H1 (cell line): Measurements from ENCODE around the gene CHCHD6. TPM values are rescaled to one million over a fixed set of nuclear protein-coding genes. Genes with fewer than 3 reads are reported as not detected.
A peak's percentile ranks its signal among the peaks of the same experiment; 100 is the strongest.

ENCODE experiments used
- CTCF ChIA-PET: fragments of 300-600 bp; sonication (Branson Sonifier 250); formaldehyde crosslinking; loops from one replicate; lab custom pipeline; 2021; ENCODE audit not compliant: partially characterized antibody; lab: Charles Lee
- POLR2A ChIA-PET: fragments of 300-600 bp; sonication (Branson Sonifier 250); formaldehyde crosslinking; loops from one replicate; lab custom pipeline; 2021; ENCODE audit warnings: inconsistent platforms; ENCODE audit not compliant: partially characterized antibody; lab: Charles Lee
- DNase-seq, 2 experiments: peaks; one replicate each; pipeline versions ENCODE4 v3.0.0 to v3.0.0-alpha.2; 2010 to 2022; ENCODE audit warnings: low spot score in 2 of 2, low read depth in 1 of 2, mixed read lengths in 1 of 2
- FAIRE-seq: peaks from 2 replicates; lab custom pipeline; 2011; peaks lifted over from hg19 to GRCh38; lab: Jason Lieb, UNC
- H2AFZ ChIP-seq: 2 replicates; pipeline ENCODE4 v1.8.1; 2012; ENCODE audit warnings: low read length, inconsistent platforms
- H2AK5ac ChIP-seq: 2 replicates; pipeline ENCODE4 v1.6.1; 2013; ENCODE audit warnings: low read depth, low read length
- H2BK120ac ChIP-seq: replicated peaks from 2 replicates; pipeline ENCODE3; 2013; ENCODE audit warnings: low read depth, low read length, inconsistent platforms
- H2BK12ac ChIP-seq: 2 replicates; pipeline ENCODE4 v1.6.1; 2013; ENCODE audit warnings: low read depth, low read length
- H2BK15ac ChIP-seq: 2 replicates; pipeline ENCODE4 v1.6.1; 2013; ENCODE audit warnings: low read length
- H2BK20ac ChIP-seq: 2 replicates; pipeline ENCODE4 v1.6.1; 2013; ENCODE audit warnings: low read length
- H2BK5ac ChIP-seq: 2 replicates; pipeline ENCODE4 v1.6.1; 2013; ENCODE audit warnings: low read depth, low read length
- H3K14ac ChIP-seq: 2 replicates; pipeline ENCODE4 v1.6.1; 2013; ENCODE audit warnings: inconsistent platforms; ENCODE audit not compliant: insufficient read length
- H3K18ac ChIP-seq: 2 replicates; pipeline ENCODE4 v1.6.1; 2013; ENCODE audit warnings: low read length; ENCODE audit errors: extremely low read depth
- H3K23ac ChIP-seq: 2 replicates; pipeline ENCODE4 v1.6.1; 2013; ENCODE audit warnings: inconsistent platforms; ENCODE audit not compliant: insufficient read length
- H3K23me2 ChIP-seq: 2 replicates; pipeline ENCODE4 v1.6.1; 2013; ENCODE audit warnings: low read depth, low read length
- H3K27ac ChIP-seq: 2 replicates; pipeline ENCODE4 v1.6.1; 2011; ENCODE audit warnings: low read depth, low read length, inconsistent platforms
- H3K27me3 ChIP-seq, 4 experiments: replicated peaks in 1 of 4; 1 replicate in 1 of 4; 2 replicates in 3 of 4; pipeline versions ENCODE4 v1.6.1 to v1.8.1; 2011 to 2013; ENCODE audit warnings: low read length in 3 of 4, mild to moderate bottlenecking in 3 of 4, inconsistent platforms in 2 of 4, mixed read lengths in 2 of 4, moderate library complexity in 1 of 4; ENCODE audit not compliant: control insufficient read depth in 3 of 4, insufficient read depth in 3 of 4; ENCODE audit errors: extremely low read depth in 1 of 4
- H3K36me3 ChIP-seq, 4 experiments: 2 replicates each; pipeline versions ENCODE4 v1.6.1 to v1.8.1; 2011 to 2013; ENCODE audit warnings: mild to moderate bottlenecking in 4 of 4, low read length in 3 of 4, moderate library complexity in 2 of 4, control low read depth in 1 of 4, inconsistent platforms in 1 of 4; ENCODE audit not compliant: insufficient read depth in 4 of 4, control insufficient read depth in 2 of 4
- H3K4ac ChIP-seq: replicated peaks from 2 replicates; pipeline ENCODE3; 2013; ENCODE audit warnings: low read length, low read depth, mixed read lengths, inconsistent platforms; ENCODE audit not compliant: insufficient read length
- H3K4me1 ChIP-seq, 4 experiments: replicated peaks in 1 of 4; 1 replicate in 1 of 4; 2 replicates in 3 of 4; pipeline versions ENCODE4 v1.6.1 to v1.8.1; 2011 to 2013; ENCODE audit warnings: low read length in 3 of 4, inconsistent platforms in 2 of 4, mixed read lengths in 1 of 4; ENCODE audit not compliant: insufficient read depth in 4 of 4, control insufficient read depth in 3 of 4
- H3K4me2 ChIP-seq, 2 experiments: 2 replicates each; pipeline versions ENCODE4 v1.6.1 to v1.8.1; 2011 to 2013; ENCODE audit warnings: low read depth in 2 of 2, low read length in 2 of 2, control low read depth in 1 of 2, inconsistent platforms in 1 of 2, mild to moderate bottlenecking in 1 of 2; ENCODE audit not compliant: insufficient read depth in 1 of 2
- H3K4me3 ChIP-seq, 4 experiments: fragments of 200-600, 300-600 bp in 1 of 4; sonication (generic), shearing (Covaris generic), sonication (Bioruptor Twin) in 1 of 4; 2 replicates each; pipeline versions ENCODE4 v1.5.1 to v1.8.1; 2011 to 2016; ENCODE audit warnings: low read length in 4 of 4, low read depth in 3 of 4, control low read depth in 2 of 4, inconsistent platforms in 2 of 4, mild to moderate bottlenecking in 2 of 4, mixed read lengths in 1 of 4, moderate library complexity in 1 of 4; ENCODE audit not compliant: insufficient read depth in 2 of 4; ENCODE audit errors: extremely low read depth in 1 of 4
- H3K56ac ChIP-seq: replicated peaks from 2 replicates; pipeline ENCODE3; 2013; ENCODE audit warnings: low read depth, mild to moderate bottlenecking, mixed read lengths, low read length, inconsistent platforms; ENCODE audit not compliant: insufficient read length
- H3K79me1 ChIP-seq: 2 replicates; pipeline ENCODE4 v1.6.1; 2013; ENCODE audit warnings: low read depth, low read length, control low read depth
- H3K79me2 ChIP-seq, 2 experiments: 2 replicates each; pipeline versions ENCODE4 v1.6.1 to v1.8.1; 2012 to 2013; ENCODE audit warnings: low read length in 2 of 2, mild to moderate bottlenecking in 2 of 2, inconsistent platforms in 1 of 2; ENCODE audit not compliant: insufficient read depth in 2 of 2, control insufficient read depth in 1 of 2
- H3K9ac ChIP-seq, 4 experiments: replicated peaks in 1 of 4; 1 replicate in 1 of 4; 2 replicates in 3 of 4; pipeline versions ENCODE4 v1.6.1 to v1.8.1; 2011 to 2013; ENCODE audit warnings: low read depth in 3 of 4, low read length in 3 of 4, control low read depth in 2 of 4, mild to moderate bottlenecking in 2 of 4, moderate library complexity in 2 of 4, inconsistent platforms in 1 of 4; ENCODE audit errors: extremely low read depth in 1 of 4
- H3K9me3 ChIP-seq, 2 experiments: 2 replicates each; pipeline versions ENCODE4 v1.6.1 to v1.8.1; 2012 to 2013; ENCODE audit warnings: mild to moderate bottlenecking in 2 of 2, moderate library complexity in 2 of 2, control low read depth in 1 of 2, inconsistent platforms in 1 of 2, low read depth in 1 of 2, low read length in 1 of 2, mixed read lengths in 1 of 2; ENCODE audit not compliant: insufficient read depth in 2 of 2
- H4K20me1 ChIP-seq, 2 experiments: replicated peaks in 1 of 2; 2 replicates each; pipeline versions ENCODE3 to v1.8.1; 2011 to 2013; ENCODE audit warnings: inconsistent platforms in 2 of 2, low read length in 2 of 2, mild to moderate bottlenecking in 1 of 2; ENCODE audit not compliant: insufficient read depth in 2 of 2, control insufficient read depth in 1 of 2
- H4K5ac ChIP-seq: 2 replicates; pipeline ENCODE4 v1.6.1; 2013; ENCODE audit warnings: low read length, low read depth, mixed read lengths, inconsistent platforms; ENCODE audit not compliant: insufficient read length
- H4K8ac ChIP-seq: 2 replicates; pipeline ENCODE4 v1.8.0; 2013; ENCODE audit warnings: mild to moderate bottlenecking, moderate library complexity, low read length, inconsistent platforms; ENCODE audit not compliant: insufficient read depth; ENCODE audit errors: extremely low read depth
- H4K91ac ChIP-seq: replicated peaks from 2 replicates; pipeline ENCODE3; 2013; ENCODE audit warnings: low read length, mixed read lengths, inconsistent platforms; ENCODE audit not compliant: insufficient read length
- CEBPB ChIP-seq: IDR thresholded peaks from 2 replicates; pipeline ENCODE4 v1.6.1; 2012; ENCODE audit warnings: low read depth, low read length
- HDAC2 ChIP-seq, 2 experiments: fragments of 300-600 bp in 1 of 2; sonication (generic) in 1 of 2; IDR thresholded peaks; 2 replicates each; pipeline ENCODE4 v1.6.1; 2011 to 2012; ENCODE audit warnings: low read depth in 2 of 2, low read length in 2 of 2, mild to moderate bottlenecking in 2 of 2, moderate library complexity in 2 of 2, borderline replicate concordance in 1 of 2, inconsistent platforms in 1 of 2
- WGBS, 2 experiments: shearing (Covaris generic) in 1 of 2; methylation state at CpG; one replicate each; pipeline versions ENCODE4 v1.1.6 to v1.1.7; 2013 to 2015; ENCODE audit warnings: low lambda C conversion rate in 2 of 2, mixed read lengths in 2 of 2, inconsistent platforms in 1 of 2, low coverage in 1 of 2, missing lambda C conversion rate in 1 of 2; ENCODE audit not compliant: insufficient replicate concordance in 2 of 2, insufficient coverage in 1 of 2, insufficient read length in 1 of 2; ENCODE audit errors: extremely low coverage in 1 of 2, missing lambda C conversion rate in 1 of 2; 5-methylcytosine and 5-hydroxymethylcytosine counted together
- polyA plus RNA-seq, 7 experiments: library from polyadenylated mRNA; depleted of rRNA in 3 of 7; stranded (reverse) in 5 of 7; unstranded in 2 of 7; fragments of >200 nt in 5 of 7; fragments of 200-250 nt in 2 of 7; gene quantifications; 1 replicate in 5 of 7; 2 replicates in 1 of 7; 4 replicates in 1 of 7; pipeline versions ENCODE4 v1.2.1 to v1.2.3, GENCODE V29; 2011 to 2013; ENCODE audit warnings: missing spikeins in 2 of 7, mixed read lengths in 2 of 7
- total RNA-seq: library from RNA; stranded (reverse); fragmentation: NEBNext Ultra II Directional; extraction: Animal tissue kit (Norgen Biotek cat#: 25700); gene quantifications from 2 replicates; pipeline ENCODE4 v1.2.1, GENCODE V29; 2021

CHCHD6 gene
- total and polyA plus RNA-seq, 2 of the 8 experiments (the other 6 are each of a cell fraction or from before 2014, with no cell fraction given): 32.4 to 37.6 TPM

DNA sequence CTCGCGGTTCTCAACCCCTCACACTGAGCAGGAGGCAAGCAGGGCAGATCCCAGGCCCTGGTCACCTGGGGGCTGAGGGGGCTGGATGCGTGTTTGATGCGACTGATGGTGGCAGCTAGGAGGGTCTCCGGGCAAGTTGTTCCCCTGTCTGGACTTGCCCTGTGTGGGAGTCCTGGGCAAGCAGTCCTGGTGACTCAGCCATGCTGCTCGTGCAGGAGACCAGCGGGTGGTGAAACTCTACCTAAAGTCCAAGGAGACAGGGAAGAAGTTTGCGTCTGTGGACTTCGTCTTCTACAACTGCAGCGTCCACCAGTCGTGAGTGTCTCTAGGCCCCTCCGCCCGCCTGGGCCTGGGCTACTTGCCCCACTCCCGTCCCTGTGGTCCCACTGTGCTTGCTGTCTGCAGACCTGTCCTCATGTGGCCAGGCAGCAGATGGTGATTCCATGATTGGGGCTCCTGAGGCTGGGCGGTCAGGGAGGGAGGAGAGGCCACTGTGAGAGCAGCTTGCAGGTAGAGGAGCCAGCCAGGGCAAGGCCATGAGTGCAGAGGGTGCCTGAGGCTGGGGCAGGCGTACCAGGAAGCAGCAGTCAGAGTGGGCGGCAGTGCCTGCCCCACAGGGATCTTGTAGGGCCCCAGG is 301.9 kb downstream of the CHCHD6 start:
- TF ChIP-seq CEBPB (no peak), HDAC2 (IDR thresholded peaks at IDR 0.05; ENCODE audit: borderline replicate concordance in 1 of 2, low read depth in 2 of 2, low read length in 2 of 2) (no peak)
- Histone ChIP-seq H3K79me1 (no peaks in the 10 kb centered on the region), H3K27me3 (no peaks in the 10 kb centered on the region), H3K9me3 (no peaks in the 10 kb centered on the region), H3K4me1 (peaks cover 0 to 16% (median 12%) of the 10 kb centered on the region in 4 experiments; a peak in 6 of 7 replicates), H3K14ac (no peak overlapping the region), H3K4ac (no peak overlapping the region), H3K56ac (no peak overlapping the region), H2AK5ac (no peak overlapping the region), H2BK15ac (no peak overlapping the region), H3K18ac (no peak overlapping the region; the same call in 1 of the 2 replicates), H2BK20ac (no peak overlapping the region), H2BK120ac (no peak overlapping the region), H4K8ac (no peak overlapping the region), H2BK12ac (no peak overlapping the region), H3K23ac (no peak overlapping the region), H3K4me2 (no peak overlapping the region), H3K27ac (peak overlapping the region; percentile 19; the same call in 1 of the 2 replicates), H2BK5ac (peak overlapping the region; percentile 52; the same call in 1 of the 2 replicates), H3K36me3 (peaks cover 0 to 3% (median under 1%) of the 10 kb centered on the region in 4 experiments; a peak in 3 of 8 replicates), H3K9ac (no peak overlapping the region), H3K79me2 (peaks cover 0 to 4% of the 10 kb centered on the region in 2 experiments; a peak in 1 of 4 replicates), H3K4me3 (no peak overlapping the region), H2AFZ (no peak overlapping the region), H3K23me2 (no peaks in the 10 kb centered on the region), H4K5ac (no peak overlapping the region), H4K20me1 (peaks cover 9 to 15% of the 10 kb centered on the region in 2 experiments), H4K91ac (peak overlapping the region; percentile 26)
- 93% methylated on average over 17 of the region's 17 CpGs; no CpG with 5 or more reads in 1 of the 2 experiments for WGBS, 2 experiments
- ChIA-PET CTCF (interaction anchor here (0.7 to 1.0 kb wide), 2 partner anchors 326 to 641 kb away, joined by 3 to 5 read pairs; no protein-coding TSS in a partner anchor), POLR2A (no interaction called here)
- FAIRE-seq (no peak), DNase-seq (no peak)
